Measurements from ENCODE around the gene UQCR10. TPM values are rescaled to one million over a fixed set of nuclear protein-coding genes. Genes with fewer than 3 reads are reported as not detected.

UQCR10 gene
- total RNA-seq, 1 donor from 2014 or later: 65.8 TPM

DNA sequence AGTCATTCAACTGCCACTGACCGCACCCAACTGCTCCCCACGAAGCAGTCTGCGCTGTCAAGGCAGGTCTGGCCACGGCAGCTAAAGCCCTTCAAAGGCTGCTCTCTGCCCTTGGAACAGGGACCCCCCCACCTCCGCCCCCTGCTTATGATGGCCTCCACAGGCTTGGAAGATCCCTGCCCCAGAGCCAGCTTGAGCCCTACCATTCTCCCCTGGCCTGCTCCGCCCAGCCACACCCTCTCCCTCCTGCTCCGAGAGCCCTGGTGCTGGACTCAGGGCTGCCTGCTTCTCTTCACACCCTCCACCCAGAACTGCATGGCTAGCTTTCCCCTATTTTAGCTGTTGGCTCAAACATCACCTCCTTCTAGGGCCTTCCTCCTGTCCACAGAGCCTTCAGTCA lies 19.3 kb upstream of the UQCR10 start:
- Histone ChIP-seq H3K4me1 (peaks cover 15% of the 10 kb centered on the region), H3K36me3 (peaks cover 0 to 4% of the 10 kb centered on the region in 2 donors), H3K9me3 (no peaks in the 10 kb centered on the region), H3K4me3 (no peak overlapping the region), H3K27me3 (no peaks in the 10 kb centered on the region), H3K27ac (no peak overlapping the region)
- intact Hi-C loops (cut with DNase I): no loop called here
- peak in 1 of 2 donors; percentile 88 for DNase-seq (ENCODE audit: extremely low spot score in 2 of 2)
- TF ChIP-seq, protein P1, sequence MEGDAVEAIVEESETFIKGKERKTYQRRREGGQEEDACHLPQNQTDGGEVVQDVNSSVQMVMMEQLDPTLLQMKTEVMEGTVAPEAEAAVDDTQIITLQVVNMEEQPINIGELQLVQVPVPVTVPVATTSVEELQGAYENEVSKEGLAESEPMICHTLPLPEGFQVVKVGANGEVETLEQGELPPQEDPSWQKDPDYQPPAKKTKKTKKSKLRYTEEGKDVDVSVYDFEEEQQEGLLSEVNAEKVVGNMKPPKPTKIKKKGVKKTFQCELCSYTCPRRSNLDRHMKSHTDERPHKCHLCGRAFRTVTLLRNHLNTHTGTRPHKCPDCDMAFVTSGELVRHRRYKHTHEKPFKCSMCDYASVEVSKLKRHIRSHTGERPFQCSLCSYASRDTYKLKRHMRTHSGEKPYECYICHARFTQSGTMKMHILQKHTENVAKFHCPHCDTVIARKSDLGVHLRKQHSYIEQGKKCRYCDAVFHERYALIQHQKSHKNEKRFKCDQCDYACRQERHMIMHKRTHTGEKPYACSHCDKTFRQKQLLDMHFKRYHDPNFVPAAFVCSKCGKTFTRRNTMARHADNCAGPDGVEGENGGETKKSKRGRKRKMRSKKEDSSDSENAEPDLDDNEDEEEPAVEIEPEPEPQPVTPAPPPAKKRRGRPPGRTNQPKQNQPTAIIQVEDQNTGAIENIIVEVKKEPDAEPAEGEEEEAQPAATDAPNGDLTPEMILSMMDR (IDR thresholded peaks at IDR 0.05): no peak
- TF ChIP-seq POLR2A (IDR thresholded peaks at IDR 0.05): no peak
- no peak for TF ChIP-seq POLR2AphosphoS5 (IDR thresholded peaks at IDR 0.05; ENCODE audit: insufficient read depth in 1 of 2, low read depth in 1 of 2)

DNA sequence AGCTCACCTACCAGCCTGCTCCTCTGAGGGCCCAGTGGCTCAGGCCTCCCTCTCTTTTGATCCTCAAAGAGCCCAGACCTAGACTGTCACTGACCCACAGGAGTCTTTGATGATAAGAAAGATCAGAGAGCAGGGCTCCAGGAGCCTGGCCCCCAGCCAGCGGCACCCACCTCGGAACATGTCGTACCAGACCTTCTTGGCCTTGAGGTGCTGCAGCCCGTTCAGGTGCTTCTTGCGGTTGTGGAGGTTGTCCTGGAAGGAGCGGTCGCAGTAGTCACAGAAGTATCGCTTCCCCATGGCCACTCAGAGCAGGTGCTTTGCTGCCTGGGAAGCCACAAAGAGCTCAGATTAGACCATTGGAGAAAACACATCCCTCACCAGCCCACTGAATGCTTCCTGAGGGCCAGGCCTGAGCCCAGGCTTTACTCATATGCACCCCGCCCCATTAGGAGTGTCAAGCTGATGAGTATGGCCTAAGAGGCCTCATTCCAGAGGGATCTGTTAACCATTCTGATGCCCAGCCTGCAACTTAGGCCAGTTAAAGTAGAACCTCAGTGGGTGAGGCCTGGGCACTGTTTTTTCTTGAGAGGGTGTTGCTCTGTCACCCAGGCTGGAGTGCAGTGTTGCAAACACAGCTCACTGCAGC lies 18.8 kb upstream of the UQCR10 start:
- intact Hi-C loops (cut with DNase I): no loop called here
- no peak overlapping the region for H3K27ac ChIP-seq
- H3K4me3 ChIP-seq: no peak overlapping the region
- H3K27me3 ChIP-seq: no peaks in the 10 kb centered on the region
- DNase-seq (ENCODE audit: extremely low spot score in 2 of 2): peak in 1 of 2 donors; percentile 91
- H3K36me3 ChIP-seq: peaks cover 0 to 4% of the 10 kb centered on the region in 2 donors
- no peaks in the 10 kb centered on the region for H3K9me3 ChIP-seq
- H3K4me1 ChIP-seq: peaks cover 15% of the 10 kb centered on the region
- no peak for TF ChIP-seq POLR2A (IDR thresholded peaks at IDR 0.05)
- TF ChIP-seq, protein P1 (IDR thresholded peaks at IDR 0.05): no peak
- no peak for TF ChIP-seq POLR2AphosphoS5 (IDR thresholded peaks at IDR 0.05; ENCODE audit: insufficient read depth in 1 of 2, low read depth in 1 of 2)

DNA sequence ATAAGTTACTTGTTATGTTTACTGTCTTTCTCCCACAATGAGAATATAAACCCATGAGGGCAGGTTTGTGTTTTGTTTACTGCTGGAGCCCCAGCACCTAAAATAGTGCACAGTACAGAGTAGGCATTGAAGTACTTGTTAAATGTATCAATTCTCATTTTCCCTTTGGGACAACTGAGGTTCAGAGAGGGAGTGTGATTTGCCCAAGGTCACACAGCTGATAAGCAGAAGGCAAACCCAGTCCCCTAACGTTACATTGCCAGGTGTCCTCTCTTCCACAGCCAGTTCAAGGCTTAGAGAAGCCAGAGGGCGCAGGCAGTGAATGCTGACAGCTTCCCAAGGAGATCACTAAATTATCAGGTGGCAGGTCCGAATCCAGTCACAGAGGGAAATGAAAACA lies 17.1 kb upstream of the UQCR10 start:
- TF ChIP-seq POLR2AphosphoS5 (IDR thresholded peaks at IDR 0.05; ENCODE audit: insufficient read depth in 1 of 2, low read depth in 1 of 2) (no peak), POLR2A (IDR thresholded peaks at IDR 0.05) (no peak)
- TF ChIP-seq, protein P1 (IDR thresholded peaks at IDR 0.05): no peak
- Histone ChIP-seq H3K9me3 (no peaks in the 10 kb centered on the region), H3K4me1 (peaks cover 7% of the 10 kb centered on the region), H3K27ac (no peak overlapping the region), H3K27me3 (no peaks in the 10 kb centered on the region), H3K36me3 (peaks cover 0 to 4% of the 10 kb centered on the region in 2 donors), H3K4me3 (no peak overlapping the region)
- intact Hi-C loops (cut with DNase I): no loop called here
- DNase-seq (ENCODE audit: extremely low spot score in 2 of 2): no peak

DNA sequence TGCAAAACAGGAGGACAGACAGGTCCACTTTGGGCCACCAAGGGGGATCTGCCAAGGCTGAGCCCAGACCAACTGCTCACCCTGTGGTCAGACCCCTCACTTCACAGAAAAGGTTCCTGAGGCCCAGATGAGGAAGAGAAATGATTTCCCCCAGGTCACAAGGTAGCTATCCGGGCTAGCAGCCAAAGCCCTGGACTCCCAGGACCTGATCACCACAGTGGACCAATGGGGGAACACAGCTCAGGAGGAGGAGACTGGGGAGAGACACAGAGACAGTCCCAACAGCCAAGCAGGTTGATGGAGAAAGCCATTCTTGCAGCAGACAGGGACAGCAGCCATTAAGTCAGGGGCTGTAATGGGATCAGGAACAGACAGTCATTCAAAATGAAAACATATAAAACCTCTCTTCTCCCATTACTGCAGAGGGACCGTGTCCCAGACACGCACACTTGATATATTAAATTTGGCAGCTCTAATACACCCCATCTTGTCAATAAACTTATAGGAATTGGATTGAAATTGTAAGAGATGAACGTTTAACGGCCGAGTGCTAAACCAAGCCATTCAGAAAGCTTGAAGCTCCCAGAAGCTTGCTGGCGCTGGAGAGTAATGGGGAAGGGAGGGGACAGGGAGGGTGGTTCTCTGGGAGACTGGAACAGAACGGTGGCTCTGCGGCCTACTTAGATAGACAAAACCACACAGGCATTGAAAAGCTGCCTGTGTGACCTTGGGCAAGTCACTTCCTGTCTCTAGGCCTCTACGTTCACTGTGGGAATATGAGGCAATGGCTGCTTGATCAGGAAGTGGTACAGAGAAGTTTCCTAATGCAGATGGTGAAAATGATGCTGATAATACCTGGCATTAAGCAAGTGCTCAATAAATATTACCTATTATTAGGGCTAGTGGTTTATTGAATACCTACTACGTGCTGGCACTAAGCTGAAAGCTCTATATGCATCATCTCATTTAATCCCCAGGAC lies 16.3 kb upstream of the UQCR10 start:
- TF ChIP-seq, protein P1 (IDR thresholded peaks at IDR 0.05): no peak
- no peak for TF ChIP-seq POLR2AphosphoS5 (IDR thresholded peaks at IDR 0.05; ENCODE audit: insufficient read depth in 1 of 2, low read depth in 1 of 2)
- no peak for TF ChIP-seq POLR2A (IDR thresholded peaks at IDR 0.05)
- H3K9me3 ChIP-seq: no peaks in the 10 kb centered on the region
- no peaks in the 10 kb centered on the region for H3K36me3 ChIP-seq
- intact Hi-C loops (cut with DNase I): no loop called here
- H3K4me3 ChIP-seq: no peak overlapping the region
- no peak overlapping the region for H3K27ac ChIP-seq
- H3K4me1 ChIP-seq: no peaks in the 10 kb centered on the region
- H3K27me3 ChIP-seq: no peaks in the 10 kb centered on the region
- DNase-seq (ENCODE audit: extremely low spot score in 2 of 2): no peak
